Glutamatergic neuron (in vitro differentiated cells): ENCODE results near the gene TMEM242. TPM values are rescaled to one million over a fixed set of nuclear protein-coding genes. Genes with fewer than 3 reads are reported as not detected.
"Not testable (repeated sequence)": the region's sequence is repeated elsewhere in the genome, so short reads cannot be mapped to it uniquely, and the experiment has no call there.

Experiments used
- DNase-seq: peaks from one replicate; pipeline ENCODE4 v3.0.0; 2022
- H3K27ac Mint-ChIP-seq: one replicate; pipeline ENCODE4 v1.8.0; 2020; ENCODE audit warnings: mild to moderate bottlenecking, mixed read lengths, inconsistent platforms; ENCODE audit not compliant: unreplicated experiment
- H3K27me3 Mint-ChIP-seq: one replicate; pipeline ENCODE4 v1.8.0; 2020; ENCODE audit warnings: mild to moderate bottlenecking, moderate library complexity, mixed read lengths, inconsistent platforms; ENCODE audit not compliant: unreplicated experiment
- H3K36me3 Mint-ChIP-seq: one replicate; pipeline ENCODE4 v1.8.0; 2020; ENCODE audit warnings: mild to moderate bottlenecking, mixed read lengths, inconsistent platforms; ENCODE audit not compliant: unreplicated experiment
- H3K4me1 Mint-ChIP-seq: one replicate; pipeline ENCODE4 v1.8.0; 2020; ENCODE audit warnings: mild to moderate bottlenecking, low read depth, mixed read lengths, inconsistent platforms; ENCODE audit not compliant: unreplicated experiment
- H3K4me3 Mint-ChIP-seq: one replicate; pipeline ENCODE4 v1.8.0; 2020; ENCODE audit warnings: mild to moderate bottlenecking, mixed read lengths, inconsistent platforms; ENCODE audit not compliant: unreplicated experiment
- H3K9me3 Mint-ChIP-seq: one replicate; pipeline ENCODE4 v1.8.0; 2020; ENCODE audit warnings: mild to moderate bottlenecking, moderate library complexity, mixed read lengths, inconsistent platforms; ENCODE audit not compliant: unreplicated experiment
- total RNA-seq: library from RNA; stranded (reverse); fragmentation: NEBNext Ultra II Directional; extraction: Animal tissue kit (Norgen Biotek cat#: 25700); gene quantifications from one replicate; pipeline ENCODE4 v1.2.1, GENCODE V29; 2021; ENCODE audit not compliant: unreplicated experiment
- TF ChIP-seq, protein P1 (sequence below): fragments of 200-600 bp; sonication (generic); IDR thresholded peaks from one replicate; pipeline ENCODE4 v1.5.0; 2021; ENCODE audit not compliant: partially characterized antibody, unreplicated experiment

Gene TMEM242
- total RNA-seq, 1 donor from 2014 or later: 19.7 TPM

DNA sequence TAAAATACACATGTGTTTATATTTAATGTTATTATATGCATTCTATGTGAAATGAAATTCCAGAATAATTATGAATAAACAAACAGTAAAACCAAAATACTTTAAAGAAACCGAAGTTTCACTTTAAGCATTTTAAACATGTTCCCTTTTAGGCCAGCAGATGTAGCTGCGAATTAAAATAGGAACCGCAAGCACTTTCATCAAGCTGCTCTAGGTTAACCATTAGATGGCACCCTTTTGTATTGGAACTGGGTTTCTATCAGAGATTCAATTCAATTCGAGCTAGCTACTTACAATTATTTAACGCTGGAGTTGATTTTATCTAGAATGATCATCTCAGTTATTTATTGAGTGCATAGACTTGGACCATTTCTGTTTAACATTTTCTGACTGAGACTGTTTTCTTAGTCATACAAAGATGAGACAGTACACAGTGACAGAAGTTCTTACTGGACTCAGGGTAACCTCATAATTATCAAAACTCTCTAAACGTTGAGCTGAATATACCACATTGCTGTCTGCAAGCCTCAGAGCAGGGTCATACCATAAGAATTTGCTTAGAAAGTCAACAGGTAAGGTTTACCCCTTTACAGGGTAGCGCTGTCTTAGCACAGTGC, 8.5 kb downstream of the TMEM242 start:
- TF ChIP-seq, protein P1, sequence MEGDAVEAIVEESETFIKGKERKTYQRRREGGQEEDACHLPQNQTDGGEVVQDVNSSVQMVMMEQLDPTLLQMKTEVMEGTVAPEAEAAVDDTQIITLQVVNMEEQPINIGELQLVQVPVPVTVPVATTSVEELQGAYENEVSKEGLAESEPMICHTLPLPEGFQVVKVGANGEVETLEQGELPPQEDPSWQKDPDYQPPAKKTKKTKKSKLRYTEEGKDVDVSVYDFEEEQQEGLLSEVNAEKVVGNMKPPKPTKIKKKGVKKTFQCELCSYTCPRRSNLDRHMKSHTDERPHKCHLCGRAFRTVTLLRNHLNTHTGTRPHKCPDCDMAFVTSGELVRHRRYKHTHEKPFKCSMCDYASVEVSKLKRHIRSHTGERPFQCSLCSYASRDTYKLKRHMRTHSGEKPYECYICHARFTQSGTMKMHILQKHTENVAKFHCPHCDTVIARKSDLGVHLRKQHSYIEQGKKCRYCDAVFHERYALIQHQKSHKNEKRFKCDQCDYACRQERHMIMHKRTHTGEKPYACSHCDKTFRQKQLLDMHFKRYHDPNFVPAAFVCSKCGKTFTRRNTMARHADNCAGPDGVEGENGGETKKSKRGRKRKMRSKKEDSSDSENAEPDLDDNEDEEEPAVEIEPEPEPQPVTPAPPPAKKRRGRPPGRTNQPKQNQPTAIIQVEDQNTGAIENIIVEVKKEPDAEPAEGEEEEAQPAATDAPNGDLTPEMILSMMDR: peak; percentile 56
- peaks cover 9% of the 10 kb centered on the region for H3K36me3 Mint-ChIP-seq
- H3K27me3 Mint-ChIP-seq: peaks cover 2% of the 10 kb centered on the region
- H3K4me1 Mint-ChIP-seq: no peaks in the 10 kb centered on the region
- no peak overlapping the region for H3K4me3 Mint-ChIP-seq
- H3K27ac Mint-ChIP-seq: no peak overlapping the region
- DNase-seq: no peak
- H3K9me3 Mint-ChIP-seq: peaks cover 6% of the 10 kb centered on the region

DNA sequence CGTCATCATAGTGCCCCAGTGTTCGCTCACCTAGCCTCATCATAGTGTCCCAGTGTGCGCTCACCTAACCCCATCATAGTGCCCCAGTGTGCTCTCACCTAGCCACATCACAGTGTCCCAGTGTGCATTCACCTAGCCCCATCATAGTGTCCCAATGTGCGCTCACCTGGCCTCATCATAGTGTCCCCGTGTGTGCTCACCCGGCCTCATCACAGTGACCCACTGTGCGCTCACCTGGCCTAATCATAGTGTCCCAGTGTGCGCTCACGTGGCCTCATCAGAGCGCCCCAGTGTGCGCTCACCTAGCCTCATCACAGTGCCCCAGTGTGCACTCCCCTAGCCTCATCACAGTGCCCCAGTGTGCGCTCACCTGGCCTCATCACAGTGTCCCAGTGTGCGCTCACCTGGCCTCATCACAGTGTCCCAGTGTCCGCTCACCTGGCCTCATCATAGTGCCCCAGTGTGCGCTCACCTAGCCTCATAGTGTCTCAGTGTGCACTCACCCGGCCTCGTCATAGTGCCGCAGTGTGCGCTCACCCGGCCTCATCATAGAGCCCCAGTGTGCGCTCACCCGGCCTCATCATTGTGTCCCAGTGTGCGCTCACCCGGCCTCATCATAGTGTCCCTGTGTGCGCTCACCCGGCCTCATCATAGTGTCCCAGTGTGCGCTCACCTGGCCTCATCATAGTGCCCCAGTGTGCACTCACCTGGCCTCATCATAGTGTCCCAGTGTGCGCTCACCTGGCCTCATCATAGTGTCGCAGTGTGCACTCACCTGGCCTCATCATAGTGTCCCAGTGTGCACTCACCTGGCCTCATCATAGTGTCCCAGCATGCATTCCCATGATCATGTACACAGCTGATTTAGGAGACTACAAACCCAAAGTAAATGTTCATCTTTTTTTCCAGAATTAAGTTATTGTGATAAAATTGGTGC, 9.5 kb downstream of the TMEM242 start:
- Mint-ChIP-seq H3K27me3 (peaks cover 2% of the 10 kb centered on the region), H3K4me1 (no peaks in the 10 kb centered on the region), H3K9me3 (peaks cover 6% of the 10 kb centered on the region), H3K36me3 (peaks cover 9% of the 10 kb centered on the region), H3K27ac (no peak overlapping the region), H3K4me3 (no peak overlapping the region)
- TF ChIP-seq, protein P1: no peak
- no peak for DNase-seq

DNA sequence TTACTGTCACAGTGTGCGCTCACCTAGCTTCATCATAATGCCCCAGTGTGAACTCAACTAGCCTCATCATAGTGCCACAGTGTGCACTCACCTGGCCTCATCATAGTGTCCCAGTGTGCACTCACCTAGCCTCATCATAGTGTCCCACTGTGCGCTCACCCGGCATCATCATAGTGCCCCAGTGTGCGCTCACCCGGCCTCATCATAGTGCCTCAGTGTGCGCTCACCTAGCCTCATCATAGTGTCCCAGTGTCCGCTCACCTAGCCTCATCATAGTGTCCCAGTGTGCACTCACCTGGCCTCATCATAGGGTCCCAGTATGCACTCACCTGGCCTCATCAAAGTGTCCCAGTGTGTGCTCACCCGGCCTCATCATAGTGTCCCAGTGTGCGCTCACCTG, 10.6 kb downstream of the TMEM242 start:
- TF ChIP-seq, protein P1: no peak
- H3K4me1 Mint-ChIP-seq: no peaks in the 10 kb centered on the region
- H3K27ac Mint-ChIP-seq: no peak overlapping the region
- no peak for DNase-seq
- peaks cover 9% of the 10 kb centered on the region for H3K36me3 Mint-ChIP-seq
- H3K9me3 Mint-ChIP-seq: peaks cover 6% of the 10 kb centered on the region
- H3K4me3 Mint-ChIP-seq: no peak overlapping the region
- H3K27me3 Mint-ChIP-seq: peaks cover 2% of the 10 kb centered on the region

GRCh38 chr6:157310693-157311092, 12.6 kb downstream of the TMEM242 start:
- not testable (repeated sequence) for DNase-seq, H3K27me3 Mint-ChIP-seq, H3K9me3 Mint-ChIP-seq, H3K36me3 Mint-ChIP-seq, H3K4me3 Mint-ChIP-seq, H3K4me1 Mint-ChIP-seq, H3K27ac Mint-ChIP-seq

GRCh38 chr6:157307661-157308060, 15.7 kb downstream of the TMEM242 start:
- TF ChIP-seq, protein P1: no peak
- peaks cover under 1% of the 10 kb centered on the region for H3K9me3 Mint-ChIP-seq
- H3K4me1 Mint-ChIP-seq: no peaks in the 10 kb centered on the region
- DNase-seq: no peak
- H3K36me3 Mint-ChIP-seq: no peaks in the 10 kb centered on the region
- H3K4me3 Mint-ChIP-seq: no peak overlapping the region
- no peaks in the 10 kb centered on the region for H3K27me3 Mint-ChIP-seq
- H3K27ac Mint-ChIP-seq: no peak overlapping the region
